K562 (cell line): ENCODE measurements around the gene CSNK1G3. TPM values are rescaled to one million over a fixed set of nuclear protein-coding genes. Genes with fewer than 3 reads are reported as not detected.

Experiments
- ARID2 ChIP-seq: fragments of 450-650 bp; IDR thresholded peaks from 2 replicates; pipeline ENCODE4 v1.6.1; 2017; ENCODE audit warnings: antibody characterized with exemption, mild to moderate bottlenecking
- CTBP1 ChIP-seq: fragments of 450-650 bp; IDR thresholded peaks from 2 replicates; pipeline ENCODE4 v1.6.1; 2016; ENCODE audit warnings: borderline replicate concordance
- CXXC5 ChIP-seq: fragments of 250-450 bp; sonication (Bioruptor Pico); IDR thresholded peaks from 2 replicates; pipeline ENCODE4 v1.8.0; 2022; ENCODE audit warnings: inconsistent platforms, mild to moderate bottlenecking, moderate library complexity
- EP400 ChIP-seq: fragments of 450-650 bp; IDR thresholded peaks from 2 replicates; pipeline ENCODE4 v1.6.1; 2017; ENCODE audit warnings: antibody characterized with exemption, mild to moderate bottlenecking, moderate library complexity
- FOXK2 ChIP-seq, 2 experiments: fragments of 450-650 bp; IDR thresholded peaks in 1 of 2; conservative IDR thresholded peaks in 1 of 2; 2 replicates each; pipeline ENCODE4 v1.6.1; 2016; ENCODE audit warnings: low read depth in 2 of 2, mild to moderate bottlenecking in 1 of 2
- GATA2 ChIP-seq: sonication (generic); formaldehyde crosslinking; IDR thresholded peaks from 2 replicates; pipeline ENCODE4 v1.4.0; 2020; ENCODE audit warnings: mild to moderate bottlenecking, missing genetic modification reagents
- HSF4 ChIP-seq: fragments of 250-450 bp; sonication (Bioruptor Pico); IDR thresholded peaks from 2 replicates; pipeline ENCODE4 v2.1.2; 2022; ENCODE audit warnings: mild to moderate bottlenecking, moderate library complexity, borderline replicate concordance
- NCOA4 ChIP-seq: fragments of 450-650 bp; IDR thresholded peaks from 2 replicates; pipeline ENCODE4 v1.6.1; 2018; ENCODE audit warnings: mild to moderate bottlenecking; ENCODE audit not compliant: partially characterized antibody
- NR4A1 ChIP-seq, 2 experiments: fragments of 250-450 bp in 1 of 2; fragments of 450-650 bp in 1 of 2; sonication (Bioruptor Pico) in 1 of 2; IDR thresholded peaks; 2 replicates each; pipeline versions ENCODE4 v1.4.0 to v1.6.1; 2016 to 2020; ENCODE audit warnings: mild to moderate bottlenecking in 2 of 2, missing compliant biosample characterization in 1 of 2, missing genetic modification characterization in 1 of 2, moderate library complexity in 1 of 2
- TARDBP ChIP-seq: fragments of 450-650 bp; IDR thresholded peaks from 2 replicates; pipeline ENCODE4 v1.6.1; 2016
- TRIM25 ChIP-seq: fragments of 450-650 bp; IDR thresholded peaks from 2 replicates; pipeline ENCODE4 v1.7.0; 2016; ENCODE audit warnings: borderline replicate concordance
- TRIM28 ChIP-seq: fragments of 450-650 bp; IDR thresholded peaks from 2 replicates; pipeline ENCODE4 v1.6.1; 2017
- ZNF146 ChIP-seq: IDR thresholded peaks from one replicate; pipeline ENCODE4 v1.6.1; 2018; ENCODE audit warnings: missing compliant biosample characterization; ENCODE audit not compliant: unreplicated experiment
- ZNF316 ChIP-seq: fragments of 450-650 bp; IDR thresholded peaks from 2 replicates; pipeline ENCODE4 v1.6.1; 2016
- ZNF512 ChIP-seq: IDR thresholded peaks from 2 replicates; pipeline ENCODE4 v1.6.1; 2016; ENCODE audit warnings: missing genetic modification characterization, missing compliant biosample characterization
- ZNF699 ChIP-seq: fragments of 250-450 bp; sonication (Bioruptor Pico); IDR thresholded peaks from 2 replicates; pipeline ENCODE4 v1.8.0; 2021; ENCODE audit warnings: mild to moderate bottlenecking, moderate library complexity; ENCODE audit not compliant: insufficient replicate concordance
- ZNF764 ChIP-seq: fragments of 250-450 bp; sonication (Bioruptor Pico); IDR thresholded peaks from 2 replicates; pipeline ENCODE4 v1.4.0; 2020; ENCODE audit warnings: low read depth, mild to moderate bottlenecking, moderate library complexity
- ZNF785 ChIP-seq: fragments of 250-450 bp; sonication (Bioruptor Pico); IDR thresholded peaks from 2 replicates; pipeline ENCODE4 v1.4.0; 2020; ENCODE audit warnings: mild to moderate bottlenecking
- ZNF79 ChIP-seq: fragments of 250-450 bp; sonication (Bioruptor Pico); IDR thresholded peaks from 2 replicates; pipeline ENCODE4 v1.4.0; 2020; ENCODE audit warnings: low read depth, mild to moderate bottlenecking, moderate library complexity
- polyA plus RNA-seq, 8 experiments: library from polyadenylated mRNA; depleted of rRNA in 4 of 8; stranded (reverse) in 5 of 8; unstranded in 3 of 8; fragments of >200 nt; fragmentation: Nextera tagmentation in 2 of 8; fragmentation: Illumina TruSeq in 1 of 8; extraction: Ambion mirVana in 2 of 8; extraction: Trizol in 1 of 8; gene quantifications; 2 replicates each; pipeline versions ENCODE4 v1.2.1 to v1.2.3, GENCODE V29; 2011 to 2014; ENCODE audit warnings: inconsistent platforms in 1 of 8, missing spikeins in 1 of 8
- total RNA-seq, 7 experiments: library from RNA; depleted of rRNA in 6 of 7; stranded (reverse); fragments of >200 nt in 6 of 7; fragmentation: Illumina TruSeq in 2 of 7; extraction: Trizol in 2 of 7; gene quantifications; 2 replicates each; pipeline versions ENCODE4 v1.2.1 to v1.2.3, GENCODE V29; 2011 to 2021; ENCODE audit warnings: low replicate concordance in 1 of 7

Gene CSNK1G3
- total and polyA plus RNA-seq, 9 of the 15 experiments (the other 6 are each of a cell fraction or from before 2014, with no cell fraction given), result 8.3 to 27.6 (median 16.5) TPM

GRCh38 chr5:123511648-123512605, at the start of gene CSNK1G3 (continued):
- no peak for TF ChIP-seq GATA2 (CRISPR knock-in tag)
- TF ChIP-seq FOXK2 (conservative IDR thresholded peaks at IDR 0.05 in 1 of 2, IDR thresholded peaks at IDR 0.05 in 1 of 2; ENCODE audit: low read depth in 2 of 2), result peak; percentile 53 to 58; a peak in 3 of 4 replicates
- no peak for TF ChIP-seq TRIM28
- TF ChIP-seq HSF4, result no peak
- TF ChIP-seq ZNF512, result no peak
- peak; percentile 53 for TF ChIP-seq EP400
- no peak for TF ChIP-seq ZNF146 (CRISPR knock-in tag)
- no peak for TF ChIP-seq NCOA4
- TF ChIP-seq TRIM25, result no peak
- peak; percentile 92 for TF ChIP-seq ZNF316
- no peak for TF ChIP-seq ARID2
- no peak for TF ChIP-seq ZNF785 (CRISPR knock-in tag)
- peak; percentile 73; the same call in 1 of the 2 replicates for TF ChIP-seq CTBP1
- TF ChIP-seq ZNF79 (CRISPR knock-in tag), result no peak
- no peak for TF ChIP-seq ZNF699 (CRISPR knock-in tag)
- TF ChIP-seq ZNF764 (CRISPR knock-in tag), result no peak
- peak; percentile 65 for TF ChIP-seq CXXC5 (CRISPR knock-in tag)
- TF ChIP-seq TARDBP, result no peak
- TF ChIP-seq NR4A1 (CRISPR knock-in tag; IDR thresholded peaks at IDR 0.05), result no peak
- TF ChIP-seq NR4A1 (tag; IDR thresholded peaks at IDR 0.05), result no peak
